ENCODE data around the gene CWF19L1.

GRCh38 chr10:100192350-100192749 lies 75.1 kb downstream of the CWF19L1 start:
- TF ChIP-seq CTCF (IDR thresholded peaks at IDR 0.05 in 4 of 5, conservative IDR thresholded peaks at IDR 0.05 in 1 of 5) (no peak), POLR2A (IDR thresholded peaks at IDR 0.05) (no peak)

All from gastrocnemius medialis (tissue), 4 donors.